Erythroblast (primary cell): ENCODE results near the gene TNNI2.

Source experiments
- DNase-seq, 2 experiments: peaks; one replicate each; lab custom pipeline; 2025; lab: John Stamatoyannopoulos, UW
- GATA1 ChIP-seq: IDR thresholded peaks from 2 replicates; pipeline ENCODE4 v1.6.1; 2011; ENCODE audit warnings: low read depth, mild to moderate bottlenecking, control low read depth, low read length, moderate library complexity
- POLR2A ChIP-seq: IDR thresholded peaks from 2 replicates; pipeline ENCODE4 v1.6.1; 2011; ENCODE audit warnings: mild to moderate bottlenecking, low read length

The TNNI2 gene

GRCh38 chr11:1842149-1843097 lies 3.6 kb downstream of the TNNI2 start:
- peak; percentile 37 to 50 for DNase-seq

GRCh38 chr11:1843098-1843473 lies 4.3 kb downstream of the TNNI2 start:
- TF ChIP-seq GATA1 (no peak), POLR2A (no peak)
- DNase-seq: no peak

More at GRCh38 chr11:1842149-1843097, 3.6 kb downstream of the TNNI2 start:
- TF ChIP-seq GATA1 (no peak), POLR2A (no peak)

- peak in 1 of 2 experiments; percentile 25 for DNase-seq
- TF ChIP-seq POLR2A: no peak
- no peak for TF ChIP-seq GATA1
Measured at GRCh38 chr11:1843796-1844195, 5.0 kb downstream of the TNNI2 start.

- TF ChIP-seq POLR2A: peak; percentile 68
- TF ChIP-seq GATA1: peak; percentile 88
- DNase-seq: peak; percentile 93 to 96
Measured at GRCh38 chr11:1844221-1845094, 5.7 kb downstream of the TNNI2 start.

GRCh38 chr11:1845095-1845429 lies 6.3 kb downstream of the TNNI2 start:
- TF ChIP-seq POLR2A: no peak
- TF ChIP-seq GATA1: no peak
- DNase-seq: no peak

GRCh38 chr11:1845561-1846452 lies 7.0 kb downstream of the TNNI2 start:
- TF ChIP-seq GATA1 (no peak), POLR2A (no peak)
- no peak for DNase-seq

GRCh38 chr11:1846453-1846932 lies 7.7 kb downstream of the TNNI2 start:
- TF ChIP-seq GATA1 (no peak), POLR2A (no peak)
- DNase-seq: no peak

- DNase-seq: no peak
- TF ChIP-seq POLR2A: no peak
- TF ChIP-seq GATA1: no peak
Measured at GRCh38 chr11:1847006-1847735, 8.4 kb downstream of the TNNI2 start.

GRCh38 chr11:1847926-1848639 lies 9.3 kb downstream of the TNNI2 start:
- DNase-seq: no peak
- TF ChIP-seq POLR2A (no peak), GATA1 (no peak)

- no peak for TF ChIP-seq GATA1
- TF ChIP-seq POLR2A: no peak
- no peak for DNase-seq
Measured at GRCh38 chr11:1848640-1849430, 10.1 kb downstream of the TNNI2 start.

- TF ChIP-seq POLR2A: no peak
- no peak for TF ChIP-seq GATA1
- no peak for DNase-seq
Measured at GRCh38 chr11:1851468-1852180, 12.8 kb downstream of the TNNI2 start.
